Mesendoderm (in vitro differentiated cells): ENCODE data around the gene ENTPD7.
A peak's percentile ranks its signal among the peaks of the same experiment; 100 is the strongest.

Source experiments
- DNase-seq: peaks from one replicate; pipeline ENCODE4 v3.0.0; 2013
- H2AK5ac ChIP-seq: 2 replicates; pipeline ENCODE4 v1.6.1; 2013; ENCODE audit warnings: low read length, inconsistent platforms
- H2BK120ac ChIP-seq: 2 replicates; pipeline ENCODE4 v1.6.1; 2013; ENCODE audit warnings: low read depth, mild to moderate bottlenecking, low read length, moderate library complexity, mixed read lengths
- H2BK15ac ChIP-seq: replicated peaks from 2 replicates; pipeline ENCODE4 v1.6.1; 2013; ENCODE audit warnings: low read depth, mild to moderate bottlenecking, moderate library complexity
- H2BK5ac ChIP-seq: 2 replicates; pipeline ENCODE4 v1.6.1; 2013; ENCODE audit warnings: low read length, inconsistent platforms
- H3K18ac ChIP-seq: 2 replicates; pipeline ENCODE4 v1.6.1; 2013; ENCODE audit warnings: mild to moderate bottlenecking, low read length, mixed read lengths
- H3K23ac ChIP-seq: one replicate; pipeline ENCODE4 v1.6.1; 2013; ENCODE audit warnings: low read length
- H3K27ac ChIP-seq: 2 replicates; pipeline ENCODE4 v1.5.1; 2013; ENCODE audit warnings: low read depth, mild to moderate bottlenecking, inconsistent platforms, low read length, moderate library complexity
- H3K27me3 ChIP-seq: 2 replicates; pipeline ENCODE4 v1.6.1; 2013; ENCODE audit warnings: low read length, control low read depth, mild to moderate bottlenecking, inconsistent platforms; ENCODE audit not compliant: insufficient read depth, poor library complexity
- H3K36me3 ChIP-seq: 2 replicates; pipeline ENCODE4 v1.6.1; 2013; ENCODE audit warnings: low read length, inconsistent platforms; ENCODE audit not compliant: control insufficient read depth, insufficient read depth
- H3K4ac ChIP-seq: one replicate; pipeline ENCODE4 v1.6.1; 2013; ENCODE audit warnings: low read depth, mild to moderate bottlenecking, low read length, moderate library complexity
- H3K4me1 ChIP-seq: 2 replicates; pipeline ENCODE4 v1.6.1; 2013; ENCODE audit warnings: low read depth, low read length, inconsistent platforms; ENCODE audit not compliant: control insufficient read depth
- H3K4me2 ChIP-seq: 2 replicates; pipeline ENCODE4 v1.6.1; 2013; ENCODE audit warnings: low read length
- H3K4me3 ChIP-seq: 2 replicates; pipeline ENCODE4 v1.5.1; 2013; ENCODE audit warnings: mild to moderate bottlenecking, low read length
- H3K56ac ChIP-seq: one replicate; pipeline ENCODE4 v1.6.1; 2013; ENCODE audit warnings: low read length
- H3K79me1 ChIP-seq: 2 replicates; pipeline ENCODE4 v1.6.1; 2013; ENCODE audit warnings: low read length, inconsistent platforms
- H3K79me2 ChIP-seq: 2 replicates; pipeline ENCODE4 v1.6.1; 2013; ENCODE audit warnings: mild to moderate bottlenecking, low read length; ENCODE audit not compliant: control insufficient read depth, insufficient read depth
- H3K9ac ChIP-seq: 2 replicates; pipeline ENCODE4 v1.6.1; 2013; ENCODE audit warnings: low read length, inconsistent platforms
- H4K5ac ChIP-seq: one replicate; pipeline ENCODE4 v1.6.1; 2013; ENCODE audit warnings: low read length
- H4K8ac ChIP-seq: one replicate; pipeline ENCODE4 v1.6.1; 2013; ENCODE audit warnings: low read depth, mild to moderate bottlenecking, control low read depth, low read length, moderate library complexity
- WGBS: extraction: QIAGEN DNeasy Blood & Tissue Kit; methylation state at CpG from one replicate; pipeline ENCODE4 v1.1.7; 2013; ENCODE audit warnings: low lambda C conversion rate, missing lambda C conversion rate; ENCODE audit not compliant: insufficient coverage; ENCODE audit errors: extremely low coverage; 5-methylcytosine and 5-hydroxymethylcytosine counted together

Gene ENTPD7

GRCh38 chr10:99617696-99618095 is 41.6 kb upstream of the ENTPD7 start:
- H3K36me3 ChIP-seq, result no peaks in the 10 kb centered on the region

GRCh38 chr10:99619090-99619800 is 40.1 kb upstream of the ENTPD7 start:
- Histone ChIP-seq H3K4ac (no peak overlapping the region), H3K36me3 (no peaks in the 10 kb centered on the region), H3K79me2 (peaks cover 12% of the 10 kb centered on the region), H3K4me3 (peak overlapping the region; percentile 91), H3K27me3 (no peaks in the 10 kb centered on the region), H3K9ac (peak overlapping the region; percentile 92), H2BK5ac (no peak overlapping the region), H3K18ac (no peak overlapping the region), H3K4me1 (peaks cover 3% of the 10 kb centered on the region), H2BK15ac (no peak overlapping the region), H2BK120ac (no peak overlapping the region), H2AK5ac (no peak overlapping the region), H3K79me1 (peaks cover 8% of the 10 kb centered on the region), H3K56ac (peak overlapping the region; percentile 82), H3K23ac (no peak overlapping the region), H4K5ac (no peak overlapping the region), H4K8ac (no peak overlapping the region), H3K4me2 (peak overlapping the region; percentile 84), H3K27ac (no peak overlapping the region)
- no peak for DNase-seq
- WGBS, result 100% methylated on average over 2 of the region's 9 CpGs

More at GRCh38 chr10:99617696-99618095, 41.6 kb upstream of the ENTPD7 start:
- Histone ChIP-seq H3K9ac (no peak overlapping the region), H3K18ac (no peak overlapping the region), H4K8ac (no peak overlapping the region), H2AK5ac (no peak overlapping the region), H2BK15ac (no peak overlapping the region), H3K23ac (no peak overlapping the region), H4K5ac (no peak overlapping the region), H3K79me1 (peaks cover 8% of the 10 kb centered on the region), H3K79me2 (peaks cover 12% of the 10 kb centered on the region), H3K27me3 (no peaks in the 10 kb centered on the region), H3K4me1 (peaks cover 3% of the 10 kb centered on the region), H2BK120ac (no peak overlapping the region), H3K56ac (no peak overlapping the region), H2BK5ac (no peak overlapping the region), H3K4me2 (no peak overlapping the region), H3K27ac (no peak overlapping the region), H3K4me3 (no peak overlapping the region), H3K4ac (no peak overlapping the region)
- WGBS, result no CpG with 5 or more reads among the region's 2 CpGs
- no peak for DNase-seq

GRCh38 chr10:99619851-99620710 is 39.2 kb upstream of the ENTPD7 start, which contains the start of gene SLC25A28:
TSS of gene SLC25A28 (minus strand) at chr10:99620439. CDS start at chr10:99620335, 104 bp downstream.
- peaks cover 8% of the 10 kb centered on the region for H3K79me1 ChIP-seq
- no peak within 1 kb of the TSS for H4K8ac ChIP-seq
- H3K27me3 ChIP-seq, result no peaks in the 10 kb centered on the region
- no peaks in the 10 kb centered on the region for H3K36me3 ChIP-seq
- H3K27ac ChIP-seq, result peak within 1 kb of the TSS; percentile 79
- H4K5ac ChIP-seq, result no peak within 1 kb of the TSS
- peak within 1 kb of the TSS; percentile 92 for H3K9ac ChIP-seq
- H3K23ac ChIP-seq, result no peak within 1 kb of the TSS
- no peak within 1 kb of the TSS for H2AK5ac ChIP-seq
- peak within 1 kb of the TSS; percentile 84 for H3K4me2 ChIP-seq
- peak within 1 kb of the TSS; percentile 94 for H3K56ac ChIP-seq
- no peak within 1 kb of the TSS for H3K4ac ChIP-seq
- H2BK5ac ChIP-seq, result no peak within 1 kb of the TSS
- no peak within 1 kb of the TSS for H2BK15ac ChIP-seq
- DNase-seq, result peak; percentile 100
- no CpG with 5 or more reads among the region's 75 CpGs for WGBS
- peaks cover 3% of the 10 kb centered on the region for H3K4me1 ChIP-seq
- H3K18ac ChIP-seq, result peak within 1 kb of the TSS; percentile 60
- no peak within 1 kb of the TSS for H2BK120ac ChIP-seq
- H3K79me2 ChIP-seq, result peaks cover 12% of the 10 kb centered on the region
- peak within 1 kb of the TSS; percentile 91 for H3K4me3 ChIP-seq

GRCh38 chr10:99620711-99621453 is 38.4 kb upstream of the ENTPD7 start:
- Histone ChIP-seq H4K8ac (no peak overlapping the region), H3K4me2 (peak overlapping the region; percentile 67), H3K79me1 (peaks cover 6% of the 10 kb centered on the region), H3K4me1 (peaks cover 3% of the 10 kb centered on the region), H3K18ac (peak overlapping the region; percentile 34), H3K23ac (no peak overlapping the region), H3K27me3 (no peaks in the 10 kb centered on the region), H2BK15ac (no peak overlapping the region), H3K27ac (peak overlapping the region; percentile 79), H3K9ac (peak overlapping the region; percentile 88), H2BK120ac (no peak overlapping the region), H3K56ac (peak overlapping the region; percentile 94), H4K5ac (no peak overlapping the region), H3K4me3 (peak overlapping the region; percentile 52), H2AK5ac (no peak overlapping the region), H3K36me3 (no peaks in the 10 kb centered on the region), H3K79me2 (peaks cover 12% of the 10 kb centered on the region), H2BK5ac (no peak overlapping the region), H3K4ac (no peak overlapping the region)
- DNase-seq, result peak; percentile 92
- no CpG with 5 or more reads among the region's 78 CpGs for WGBS

- peaks cover 3% of the 10 kb centered on the region for H3K4me1 ChIP-seq
- no peak overlapping the region for H4K8ac ChIP-seq
- H3K79me2 ChIP-seq, result peaks cover 12% of the 10 kb centered on the region
- H4K5ac ChIP-seq, result no peak overlapping the region
- H3K4ac ChIP-seq, result no peak overlapping the region
- peak overlapping the region; percentile 94 for H3K56ac ChIP-seq
- H2BK15ac ChIP-seq, result no peak overlapping the region
- WGBS, result no CpG with 5 or more reads among the region's 31 CpGs
- no peak overlapping the region for H3K23ac ChIP-seq
- peak overlapping the region; percentile 88 for H3K9ac ChIP-seq
- H2BK120ac ChIP-seq, result no peak overlapping the region
- no peak overlapping the region for H2AK5ac ChIP-seq
- peaks cover 6% of the 10 kb centered on the region for H3K79me1 ChIP-seq
- no peak for DNase-seq
- H3K4me3 ChIP-seq, result peak overlapping the region; percentile 52
- peak overlapping the region; percentile 79 for H3K27ac ChIP-seq
- peak overlapping the region; percentile 67 for H3K4me2 ChIP-seq
- H2BK5ac ChIP-seq, result peak overlapping the region; percentile 11
- H3K27me3 ChIP-seq, result no peaks in the 10 kb centered on the region
- H3K18ac ChIP-seq, result no peak overlapping the region
- no peaks in the 10 kb centered on the region for H3K36me3 ChIP-seq
Measured at GRCh38 chr10:99621454-99622251, 37.7 kb upstream of the ENTPD7 start.
